Measurements from ENCODE around the gene DLG2.

The DLG2 gene

DNA sequence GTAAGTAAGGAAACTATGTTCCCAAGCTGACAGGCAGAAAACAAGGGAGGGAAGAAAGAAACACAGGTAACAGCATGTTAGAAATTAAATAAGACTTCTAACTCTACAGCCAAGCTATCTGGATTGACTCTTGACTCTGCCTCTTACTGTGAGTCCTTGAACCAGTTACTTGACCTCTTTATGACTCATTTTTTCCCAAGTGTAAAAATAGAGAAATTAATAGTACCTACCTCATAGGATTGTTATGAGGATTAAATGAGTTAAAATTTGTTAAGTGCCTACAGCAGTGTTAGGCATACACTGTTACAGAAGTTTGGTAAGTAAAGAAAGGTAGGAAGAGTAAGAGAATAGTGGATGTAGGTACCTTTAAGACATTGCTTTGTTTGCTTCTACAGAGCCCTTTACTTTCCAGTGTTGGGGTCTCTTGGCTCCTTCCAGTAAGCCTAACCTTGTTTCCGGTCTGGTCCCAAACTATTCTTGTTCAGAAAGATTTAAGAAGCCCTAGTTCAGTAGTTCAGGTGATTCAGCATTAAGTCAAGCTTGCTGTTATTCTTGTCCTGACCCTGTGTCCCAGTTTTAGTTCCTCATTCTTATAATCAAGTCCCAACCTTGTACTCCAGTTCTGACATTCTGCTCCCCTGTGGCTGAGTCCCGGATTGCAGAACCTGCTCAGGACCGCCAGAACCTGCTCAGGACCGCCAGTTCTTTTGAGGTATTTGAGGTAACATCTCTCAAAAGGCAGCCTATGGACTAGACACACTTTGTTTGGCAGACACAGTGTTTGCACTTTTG, 1377.6 kb downstream of the DLG2 start:
- in situ Hi-C loops (cut with HindIII; ENCODE audit: low sequenced_read_pairs), result no loop called here

DNA sequence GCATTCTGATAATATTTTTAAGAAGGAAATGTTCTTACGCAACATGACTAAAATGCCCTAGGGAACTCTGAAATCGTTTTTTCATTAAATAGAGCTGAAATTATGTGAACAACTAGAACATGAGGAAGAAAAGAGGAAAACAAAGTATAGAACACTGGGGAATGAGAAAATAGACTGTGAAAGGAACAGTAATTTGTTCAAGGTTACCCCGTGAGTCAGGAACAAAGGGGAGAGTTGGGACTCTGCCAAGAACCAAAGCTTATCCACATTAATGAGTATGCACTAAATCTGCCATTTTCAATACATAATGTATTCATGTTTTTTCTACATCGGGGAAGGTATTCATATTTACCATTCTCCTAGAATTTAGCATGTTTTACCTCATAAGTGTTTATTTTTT, 1379.2 kb downstream of the DLG2 start:
- in situ Hi-C loops (cut with HindIII; ENCODE audit: low sequenced_read_pairs), result no loop called here

DNA sequence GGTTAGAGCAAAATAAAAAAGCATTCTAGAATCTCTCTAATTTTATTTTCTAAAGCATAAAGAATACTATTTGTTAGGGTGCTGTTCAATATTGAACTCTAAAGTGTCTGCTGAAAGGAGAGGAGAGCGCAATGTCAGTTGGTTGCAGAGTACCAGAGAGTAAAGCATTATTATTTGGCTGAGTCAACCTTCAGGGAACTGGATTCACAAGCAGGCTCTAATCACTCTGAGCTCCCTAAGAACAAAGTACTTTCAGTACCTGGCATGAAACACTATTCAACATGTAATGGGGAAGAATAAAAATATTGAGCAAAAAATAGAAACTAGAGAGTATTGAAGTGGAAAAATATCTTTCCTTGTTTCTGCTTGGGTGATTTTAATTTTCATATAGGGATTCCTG, 1380.0 kb downstream of the DLG2 start:
- in situ Hi-C loops (cut with HindIII; ENCODE audit: low sequenced_read_pairs), result no loop called here

DNA sequence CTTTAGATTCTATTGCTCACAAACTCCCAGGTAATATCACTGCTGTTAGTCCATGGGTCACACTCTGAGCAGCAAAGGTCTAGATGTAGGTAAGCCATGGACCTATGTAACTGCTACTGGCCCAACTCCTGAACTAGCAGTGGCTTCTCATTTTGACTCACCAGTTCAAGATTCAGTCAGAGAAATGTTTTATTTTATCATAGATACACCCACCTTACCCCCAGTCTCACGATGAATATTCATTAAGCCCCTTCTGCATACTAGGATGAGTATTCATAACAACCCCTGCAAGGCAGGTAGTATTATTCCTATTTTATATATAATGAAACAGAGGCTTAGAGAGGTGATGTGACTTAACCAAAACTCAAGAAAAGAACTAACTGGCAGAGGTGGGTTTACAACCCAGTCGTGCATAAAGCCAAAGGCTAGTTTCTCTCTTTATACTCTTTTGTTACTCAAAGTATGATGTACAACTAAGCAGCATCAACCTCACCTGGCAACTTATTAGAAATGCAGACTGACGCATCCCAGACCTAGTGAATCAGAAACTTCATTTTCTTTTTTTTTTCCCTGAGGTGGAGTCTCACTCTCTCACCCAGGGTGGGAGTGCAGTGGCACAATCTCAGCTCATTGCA, 1383.4 kb downstream of the DLG2 start:
- in situ Hi-C loops (cut with HindIII; ENCODE audit: low sequenced_read_pairs), result no loop called here

DNA sequence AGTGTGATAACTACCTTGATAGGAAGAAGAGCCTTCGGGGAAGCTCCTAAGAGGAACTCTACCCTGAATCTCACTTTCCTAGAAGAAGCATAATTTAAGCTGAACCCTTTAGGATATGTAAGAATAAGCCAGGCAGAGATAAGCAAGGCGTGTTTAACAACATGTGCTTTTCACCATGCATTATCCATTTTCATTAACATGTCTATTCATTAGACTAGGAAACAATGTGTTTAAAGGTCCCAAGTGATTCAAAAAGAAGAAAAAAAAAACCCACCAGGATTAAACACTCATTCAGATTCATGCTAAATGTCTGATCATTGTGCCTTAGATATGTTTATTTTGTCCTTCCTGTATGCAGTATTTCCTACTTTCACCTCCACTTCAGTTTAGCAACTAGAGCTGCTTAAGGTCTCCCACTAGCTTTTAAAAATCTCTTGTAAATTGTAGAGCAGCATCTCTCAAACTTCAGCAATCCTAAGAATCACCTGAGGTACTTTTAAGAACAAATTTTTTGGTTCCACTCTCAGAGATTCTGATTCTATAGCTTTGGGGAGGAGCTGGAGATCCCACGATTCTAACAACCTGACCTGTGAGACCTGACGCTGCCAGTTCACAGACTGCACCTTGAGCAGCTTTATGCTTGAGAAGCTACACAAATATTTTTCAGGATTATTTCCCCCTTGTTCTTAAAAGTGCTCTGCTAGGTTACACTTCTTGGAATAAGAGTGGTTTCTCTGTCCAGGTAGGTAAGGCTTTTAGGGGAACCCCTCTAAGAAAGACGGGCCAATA, 1385.6 kb downstream of the DLG2 start:
- in situ Hi-C loops (cut with HindIII; ENCODE audit: low sequenced_read_pairs), result no loop called here

DNA sequence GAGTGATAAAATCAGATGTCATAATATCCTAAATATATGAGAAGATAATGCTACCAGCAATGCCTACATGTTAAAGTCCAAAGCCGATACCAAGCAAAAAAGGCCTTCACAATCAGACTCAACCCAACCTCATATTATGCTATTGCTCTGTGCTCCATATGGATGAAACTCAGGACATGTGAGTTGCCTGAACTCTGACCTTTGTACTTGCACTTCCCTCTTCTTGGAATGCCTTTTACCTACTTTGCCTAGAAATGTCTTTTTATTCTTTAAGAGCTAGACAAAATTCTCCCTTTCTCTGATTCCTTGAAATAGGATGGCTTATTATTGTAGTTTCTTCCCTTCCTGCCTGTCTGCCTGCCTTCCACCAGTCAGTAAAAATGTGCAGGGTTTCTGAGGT, 1386.3 kb downstream of the DLG2 start:
- in situ Hi-C loops (cut with HindIII; ENCODE audit: low sequenced_read_pairs), result no loop called here

DNA sequence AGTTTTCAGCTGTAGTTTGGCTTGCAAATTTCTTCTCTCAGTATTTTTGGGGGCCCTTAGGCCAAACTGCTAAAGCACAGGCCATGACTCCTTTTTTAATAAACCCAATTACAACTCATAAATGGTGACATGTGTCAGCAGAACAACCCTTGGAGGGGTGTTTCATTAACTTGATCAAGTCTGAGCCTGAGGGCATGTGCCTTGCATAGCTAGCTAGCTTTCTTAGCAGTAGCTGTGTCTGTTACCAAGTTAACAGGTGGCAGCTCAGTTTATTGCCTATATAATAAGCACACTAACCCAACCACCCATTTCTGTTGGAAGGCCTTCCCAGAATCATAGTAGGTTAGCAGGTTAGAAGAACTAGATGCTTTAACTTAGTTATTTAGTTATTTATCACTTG, 1390.7 kb downstream of the DLG2 start:
- in situ Hi-C loops (cut with HindIII; ENCODE audit: low sequenced_read_pairs), result no loop called here

DNA sequence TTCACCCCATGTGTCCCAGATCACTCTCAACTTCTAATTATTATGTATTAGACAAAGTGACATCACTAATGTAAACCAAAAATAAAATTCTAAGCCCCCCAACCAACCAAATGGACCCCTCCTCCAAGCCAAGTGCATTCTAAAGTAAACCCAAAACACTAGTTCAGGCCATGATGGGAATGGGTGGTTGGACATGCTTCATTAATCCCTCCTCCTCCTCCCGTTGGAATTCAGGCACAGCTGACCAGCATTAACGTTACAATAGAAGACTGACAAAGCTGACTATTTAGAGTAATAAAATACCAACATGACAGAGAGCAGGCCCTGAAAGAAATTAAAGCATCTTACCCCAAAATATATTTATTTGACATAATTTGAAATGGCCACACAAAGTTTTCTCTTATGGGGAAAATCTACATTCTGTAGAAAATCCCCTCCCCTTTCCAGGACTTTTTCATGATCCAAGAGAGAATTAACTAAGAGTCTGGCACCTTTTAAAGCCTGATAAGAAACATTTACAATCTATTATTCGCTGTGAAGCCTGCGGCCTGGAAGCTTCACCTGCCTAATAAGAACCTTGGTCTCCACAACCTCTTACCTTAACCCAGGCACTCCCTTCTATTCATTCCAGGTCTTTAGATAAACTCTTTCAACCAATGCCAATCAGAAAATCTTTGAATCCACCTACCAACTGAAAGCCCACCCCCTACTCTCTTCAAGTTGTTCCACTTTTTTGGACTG, 1392.5 kb downstream of the DLG2 start:
- in situ Hi-C loops (cut with HindIII; ENCODE audit: low sequenced_read_pairs), result no loop called here

DNA sequence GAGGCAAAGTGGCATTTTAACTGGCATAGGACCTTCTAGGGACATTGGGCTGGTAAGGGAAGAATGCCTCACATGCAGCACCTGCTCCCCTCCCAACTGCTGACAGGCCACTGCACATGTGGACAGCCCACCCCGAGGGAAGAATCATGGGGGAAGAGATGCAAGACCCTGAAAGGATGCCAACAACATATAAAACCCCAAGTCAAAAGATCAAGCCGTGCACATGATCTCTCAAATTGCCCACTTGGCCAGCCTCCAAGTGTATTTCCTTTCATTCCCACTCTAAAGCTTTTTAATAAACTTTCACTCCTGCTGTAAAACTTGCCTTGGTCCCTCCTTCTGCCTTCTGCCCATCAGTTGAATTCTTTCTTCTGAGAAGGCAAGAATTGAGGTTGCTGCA, 1393.1 kb downstream of the DLG2 start:
- in situ Hi-C loops (cut with HindIII; ENCODE audit: low sequenced_read_pairs), result no loop called here

DNA sequence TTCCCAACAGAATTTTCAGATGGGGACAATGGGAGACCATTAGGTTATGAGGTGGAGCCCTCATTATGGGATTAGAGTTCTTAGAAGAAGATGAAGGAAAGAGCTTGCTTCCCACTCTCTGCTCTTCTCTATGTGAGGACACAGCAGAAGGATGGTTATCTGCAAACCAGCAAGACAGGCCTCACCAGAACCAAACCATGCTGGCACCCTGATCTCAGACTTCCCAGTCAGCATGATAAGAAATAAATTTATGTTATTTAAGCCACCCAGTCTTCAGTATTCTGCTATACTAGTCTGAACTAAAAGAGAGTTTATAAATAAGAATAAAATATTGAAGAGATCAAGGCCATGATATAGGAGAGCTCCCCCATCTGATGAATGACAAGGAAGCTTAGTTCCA, 1394.6 kb downstream of the DLG2 start:
- in situ Hi-C loops (cut with HindIII; ENCODE audit: low sequenced_read_pairs), result no loop called here

DNA sequence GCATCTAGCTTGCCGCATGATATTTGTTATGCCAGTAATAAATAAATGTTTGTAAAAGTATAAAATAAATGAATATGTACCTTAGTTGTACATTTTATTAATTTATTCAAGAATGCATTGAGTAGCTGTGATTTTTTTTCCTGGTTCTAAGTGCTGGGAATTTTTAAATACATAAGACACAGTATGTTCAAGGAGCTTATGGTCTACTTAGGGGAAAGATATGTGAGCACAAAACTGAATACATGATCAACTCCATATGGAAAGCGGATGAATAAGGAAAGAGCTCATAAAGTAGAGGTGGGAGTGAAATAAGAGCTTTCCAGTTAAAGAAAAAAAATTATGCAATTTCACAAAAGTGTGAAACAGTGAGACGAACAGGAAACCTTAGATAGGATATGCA, 1396.7 kb downstream of the DLG2 start:
- in situ Hi-C loops (cut with HindIII; ENCODE audit: low sequenced_read_pairs), result no loop called here

DNA sequence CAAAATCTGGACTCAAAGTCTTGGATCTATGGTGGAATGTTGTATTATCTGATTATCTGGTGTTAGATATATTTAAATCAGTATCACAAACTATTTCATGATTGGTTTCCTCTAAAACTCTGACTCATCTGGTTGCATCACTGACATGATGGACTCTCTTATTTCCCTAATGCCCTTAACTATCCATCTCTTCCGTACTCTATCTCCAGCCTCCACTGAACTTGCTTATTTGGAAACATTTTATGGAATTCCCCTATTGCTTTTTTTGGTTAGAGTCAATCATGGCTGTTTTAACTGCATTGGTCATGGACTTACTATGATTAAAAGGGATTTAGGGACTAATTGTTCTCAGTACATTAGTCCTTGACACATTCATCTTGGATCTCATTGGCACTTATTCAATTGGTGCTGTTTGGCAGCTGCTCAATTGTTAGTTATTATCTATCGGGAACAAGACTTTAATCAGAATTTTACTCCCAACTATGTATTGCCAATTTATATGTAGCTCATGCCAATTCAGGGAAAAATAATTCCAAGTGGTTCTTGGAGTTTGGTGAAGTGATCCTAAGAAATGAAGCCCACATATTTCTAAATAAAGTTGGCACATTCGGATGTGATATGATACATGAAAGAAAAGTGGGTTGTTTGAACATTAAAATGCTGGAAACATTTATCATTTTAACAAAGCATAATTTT, 1399.0 kb downstream of the DLG2 start:
- in situ Hi-C loops (cut with HindIII; ENCODE audit: low sequenced_read_pairs), result no loop called here

DNA sequence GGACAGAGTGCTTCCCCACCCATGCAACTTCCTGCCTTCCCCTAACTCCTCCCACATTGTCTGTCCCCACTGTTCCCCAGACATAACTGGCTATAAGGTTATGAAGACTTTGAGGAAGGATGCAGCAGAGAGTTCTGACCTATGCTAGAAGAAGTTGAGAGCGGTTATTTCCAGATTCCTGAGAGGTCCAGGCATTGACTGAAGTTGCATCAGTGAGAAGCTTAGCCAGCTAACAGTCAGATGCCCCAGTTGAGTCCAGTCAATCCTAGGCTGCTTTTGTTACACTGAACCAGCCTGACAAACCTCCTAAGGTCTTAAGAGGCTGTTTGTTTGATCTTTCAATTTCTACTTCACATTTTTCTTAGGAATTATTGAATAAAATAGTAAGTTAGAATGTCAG, 1403.1 kb downstream of the DLG2 start:
- in situ Hi-C loops (cut with HindIII; ENCODE audit: low sequenced_read_pairs), result no loop called here

DNA sequence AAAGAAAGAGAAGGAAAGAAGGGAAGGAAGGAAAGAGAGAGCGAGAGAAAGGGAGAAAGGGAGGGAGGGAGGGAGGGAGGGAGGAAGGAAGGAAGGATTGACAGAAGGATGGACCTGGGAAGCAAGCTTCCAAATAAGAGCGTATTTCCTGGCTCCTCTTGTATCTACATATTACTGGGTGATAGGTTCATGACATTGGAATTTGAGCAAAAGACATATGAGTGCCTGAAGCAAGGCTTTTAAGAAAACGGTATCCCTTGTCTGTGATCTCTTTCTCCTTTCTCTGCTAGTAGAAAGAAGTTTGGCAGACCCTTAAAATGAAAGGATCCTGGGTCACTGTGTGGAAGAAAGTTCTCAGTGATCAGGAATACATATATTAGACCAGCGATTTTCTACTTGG, 1408.8 kb downstream of the DLG2 start:
- in situ Hi-C loops (cut with HindIII; ENCODE audit: low sequenced_read_pairs), result no loop called here

DNA sequence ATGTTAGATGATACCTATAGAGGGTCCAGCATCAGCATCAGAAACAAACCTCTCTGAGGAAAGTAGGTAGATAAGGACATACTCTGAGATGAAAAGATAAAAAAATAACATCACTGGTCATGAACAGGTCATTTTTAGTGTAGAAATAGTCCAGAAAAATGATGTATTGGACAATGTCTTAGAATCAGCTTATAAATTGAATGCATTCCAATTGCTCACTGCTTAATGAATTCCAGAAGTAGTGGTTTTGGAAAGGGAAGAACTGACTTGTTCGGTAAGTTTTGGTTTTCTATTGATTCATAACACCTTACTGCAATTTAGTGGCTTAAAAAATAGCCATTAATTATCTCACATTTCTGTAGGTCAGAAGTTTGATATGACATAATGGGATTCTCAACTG, 1411.5 kb downstream of the DLG2 start:
- in situ Hi-C loops (cut with HindIII; ENCODE audit: low sequenced_read_pairs), result no loop called here

DNA sequence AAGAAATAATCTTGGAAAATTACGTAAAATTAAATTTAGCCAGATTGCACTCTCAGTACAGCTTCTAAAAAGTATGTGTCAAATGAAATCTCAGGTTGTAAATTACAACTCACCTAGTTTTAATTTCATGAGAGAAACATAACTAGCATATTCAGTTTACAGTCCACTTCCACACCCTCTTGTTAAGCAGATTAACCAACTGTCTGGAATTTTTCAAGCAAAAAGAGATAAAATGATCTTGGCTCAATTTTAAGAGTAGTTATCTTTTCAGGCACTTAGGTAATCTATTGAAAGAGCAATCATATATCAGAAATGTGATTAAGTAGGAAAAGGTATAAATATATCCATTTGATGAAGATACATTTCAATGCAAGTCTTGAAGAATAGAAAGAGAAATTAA, 1412.6 kb downstream of the DLG2 start:
- in situ Hi-C loops (cut with HindIII; ENCODE audit: low sequenced_read_pairs), result no loop called here

DNA sequence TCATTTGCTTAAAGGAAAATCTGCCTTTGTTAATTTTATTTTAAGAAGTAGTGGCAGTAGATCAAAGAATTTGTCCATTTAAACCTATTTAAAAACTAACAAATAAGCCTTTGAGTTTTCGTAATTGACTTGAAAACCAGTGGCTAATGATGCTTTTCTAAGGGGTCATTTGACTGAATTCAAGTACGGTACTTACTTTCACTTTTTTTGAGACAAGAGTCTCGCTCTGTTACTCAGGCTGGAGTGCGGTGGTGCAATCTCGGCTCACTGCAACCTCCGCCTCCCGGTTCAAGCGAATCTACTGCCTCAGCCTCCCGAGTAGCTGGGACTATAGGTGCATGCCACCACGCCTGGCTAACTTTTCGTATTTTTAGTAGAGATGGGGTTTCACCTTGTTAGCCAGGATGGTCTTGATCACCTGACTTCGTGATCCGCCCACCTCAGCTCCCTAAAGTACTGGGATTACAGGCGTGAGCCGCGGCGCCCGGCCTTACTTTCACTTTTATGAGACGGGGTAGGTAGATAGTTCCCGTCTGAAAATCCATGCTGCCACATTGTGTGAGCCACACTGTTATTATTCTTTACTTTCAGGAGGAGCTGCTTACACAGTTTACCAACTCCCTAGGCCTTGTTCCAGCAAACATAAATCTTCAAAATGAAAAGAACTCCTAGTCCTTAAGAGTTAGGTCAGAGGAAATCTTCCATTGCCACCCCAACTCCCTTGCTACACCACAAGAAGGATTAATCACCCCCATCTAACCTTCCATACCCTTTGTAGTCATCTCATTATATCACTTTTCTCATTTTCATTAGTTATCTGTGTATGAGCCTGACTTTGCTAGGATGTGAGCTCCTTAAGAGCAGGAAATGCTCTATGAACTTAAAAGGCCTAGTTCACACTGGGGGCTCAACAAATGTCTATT, 1414.4 kb downstream of the DLG2 start:
- in situ Hi-C loops (cut with HindIII; ENCODE audit: low sequenced_read_pairs), result no loop called here

DNA sequence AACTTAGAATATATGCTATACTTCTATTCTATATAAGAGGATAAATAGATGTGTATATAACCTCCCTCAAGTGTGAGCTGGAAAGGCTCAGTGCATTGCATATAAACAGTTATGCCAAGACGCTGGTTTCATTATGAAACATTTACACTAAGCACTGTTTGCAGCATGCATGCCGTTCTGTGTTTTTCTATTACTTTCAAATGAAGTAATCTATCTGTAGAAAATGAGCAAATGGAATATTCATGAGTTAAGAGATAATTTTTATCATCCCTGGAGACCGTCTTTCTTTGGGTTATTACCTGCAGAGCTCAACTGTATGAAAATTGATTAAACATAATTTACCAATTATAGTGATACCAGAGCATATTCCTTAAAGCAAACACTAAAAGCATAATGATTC, 1415.2 kb downstream of the DLG2 start:
- in situ Hi-C loops (cut with HindIII; ENCODE audit: low sequenced_read_pairs), result no loop called here

DNA sequence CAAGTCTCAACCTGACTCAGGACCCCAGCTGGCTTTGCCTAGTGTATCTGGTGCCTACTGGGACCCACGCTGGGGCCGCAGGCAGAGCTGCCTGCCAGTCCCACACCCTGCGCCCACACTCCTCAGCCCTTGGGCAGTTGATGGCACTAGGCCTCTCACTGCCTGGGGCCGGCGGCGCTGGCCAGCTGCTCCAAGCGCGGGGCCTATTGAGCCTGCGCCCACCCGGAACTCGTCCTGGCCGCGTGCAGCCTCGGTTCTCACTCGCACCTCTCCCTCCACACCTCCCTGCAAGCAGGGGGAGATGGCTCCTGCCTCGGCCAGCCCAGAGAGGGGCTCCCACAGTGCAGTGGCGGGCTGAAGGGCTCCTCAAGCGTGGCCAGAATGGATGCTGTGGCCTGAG, 1432.4 kb downstream of the DLG2 start:
- in situ Hi-C loops (cut with HindIII; ENCODE audit: low sequenced_read_pairs), result no loop called here

DNA sequence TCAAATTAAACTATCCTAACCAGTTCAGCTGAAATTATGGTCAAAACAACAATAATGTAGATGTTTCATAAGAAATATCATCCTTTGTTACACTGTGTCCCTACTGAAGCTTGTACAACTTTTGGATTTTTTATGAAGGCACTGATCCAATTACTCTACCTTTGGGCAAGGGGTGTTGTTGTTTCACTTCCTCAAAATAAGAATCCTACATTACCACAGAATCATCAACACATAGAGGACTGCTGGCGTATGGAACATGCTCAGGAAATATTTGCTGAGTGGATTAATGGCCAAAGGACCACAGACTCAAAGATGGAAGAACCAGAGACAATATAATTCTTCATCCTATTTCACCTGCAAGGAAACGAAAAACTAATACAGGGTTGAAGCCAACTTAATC, 1433.4 kb downstream of the DLG2 start:
- in situ Hi-C loops (cut with HindIII; ENCODE audit: low sequenced_read_pairs), result no loop called here

Data from DLD1 (cell line).